HepG2 (cell line): Measurements from ENCODE around the gene YBX2. TPM values are rescaled to one million over a fixed set of nuclear protein-coding genes. Genes with fewer than 3 reads are reported as not detected.

ENCODE experiments used
- FOXA1 ChIP-seq, 2 experiments: fragments of 450-650 bp in 1 of 2; sonication (generic) in 1 of 2; formaldehyde crosslinking in 1 of 2; IDR thresholded peaks; 2 replicates each; pipeline versions ENCODE4 v1.4.0 to v1.6.1; 2016 to 2020; ENCODE audit warnings: missing genetic modification reagents in 1 of 2
- GABPA ChIP-seq, 2 experiments: IDR thresholded peaks; 2 replicates each; pipeline ENCODE4 v1.6.1; 2011 to 2016; ENCODE audit warnings: low read depth in 2 of 2, low read length in 1 of 2, missing biosample characterization in 1 of 2, missing genetic modification characterization in 1 of 2
- GABPB1 ChIP-seq: IDR thresholded peaks from 2 replicates; pipeline ENCODE4 v1.6.1; 2016; ENCODE audit warnings: mild to moderate bottlenecking, missing genetic modification reagents, moderate library complexity, missing compliant biosample characterization
- HDAC2 ChIP-seq: sonication (generic); formaldehyde crosslinking; IDR thresholded peaks from 2 replicates; pipeline ENCODE4 v1.4.0; 2020; ENCODE audit warnings: missing genetic modification reagents
- PCBP1 ChIP-seq: fragments of 200-400 bp; formaldehyde crosslinking; IDR thresholded peaks from 2 replicates; pipeline ENCODE4 v1.6.1; 2017; ENCODE audit warnings: mild to moderate bottlenecking, low read depth, low read length, borderline replicate concordance
- SIN3B ChIP-seq: fragments of 150-350 bp; IDR thresholded peaks from 2 replicates; pipeline ENCODE4 v1.6.1; 2014; ENCODE audit warnings: low read length
- TBL1XR1 ChIP-seq: fragments of 150-350 bp; IDR thresholded peaks from 2 replicates; pipeline ENCODE4 v1.6.1; 2014; ENCODE audit warnings: borderline replicate concordance, low read length; ENCODE audit not compliant: partially characterized antibody
- ZNF619 ChIP-seq: sonication (generic); formaldehyde crosslinking; IDR thresholded peaks from 2 replicates; pipeline ENCODE4 v1.4.0; 2020; ENCODE audit warnings: mild to moderate bottlenecking, missing genetic modification reagents
- ZNF746 ChIP-seq: sonication (generic); formaldehyde crosslinking; IDR thresholded peaks from 2 replicates; pipeline ENCODE4 v1.8.0; 2022; ENCODE audit warnings: mild to moderate bottlenecking, missing genetic modification reagents
- ZNF749 ChIP-seq: sonication (generic); formaldehyde crosslinking; IDR thresholded peaks from 2 replicates; pipeline ENCODE4 v1.8.0; 2022; ENCODE audit warnings: mild to moderate bottlenecking, missing genetic modification reagents, moderate library complexity, borderline replicate concordance
- polyA plus RNA-seq, 8 experiments: library from polyadenylated mRNA; depleted of rRNA in 3 of 8; stranded (reverse) in 7 of 8; unstranded in 1 of 8; fragments of >200 nt; fragmentation: Illumina TruSeq in 4 of 8; extraction: Trizol in 4 of 8; gene quantifications; 2 replicates each; pipeline versions ENCODE4 v1.2.1 to v1.2.3, GENCODE V29; 2011 to 2016; ENCODE audit warnings: low read depth in 4 of 8, missing spikeins in 1 of 8, mixed read lengths in 1 of 8; ENCODE audit not compliant: insufficient read depth in 1 of 8
- total RNA-seq, 5 experiments: library from RNA; depleted of rRNA; stranded (reverse); fragments of >200 nt; fragmentation: Illumina TruSeq; extraction: Trizol; gene quantifications; 2 replicates each; pipeline ENCODE4 v1.2.3, GENCODE V29; 2016; ENCODE audit warnings: low read depth in 1 of 5
- TF ChIP-seq, protein P1 (sequence below): sonication (generic); formaldehyde crosslinking; IDR thresholded peaks from 2 replicates; pipeline ENCODE4 v1.4.0; 2020; ENCODE audit warnings: missing genetic modification reagents
- TF ChIP-seq, protein P2 (sequence below): sonication (generic); formaldehyde crosslinking; IDR thresholded peaks from 2 replicates; pipeline ENCODE4 v1.9.0; 2021; ENCODE audit warnings: missing genetic modification reagents, borderline replicate concordance
- TF ChIP-seq, protein P3 (sequence below): sonication (generic); formaldehyde crosslinking; IDR thresholded peaks from 2 replicates; pipeline ENCODE4 v1.4.0; 2020; ENCODE audit warnings: missing genetic modification reagents, borderline replicate concordance
- TF ChIP-seq, protein P4 (sequence below): sonication (generic); formaldehyde crosslinking; IDR thresholded peaks from 2 replicates; pipeline ENCODE4 v1.4.0; 2020; ENCODE audit warnings: missing genetic modification reagents

The YBX2 gene
- total and polyA plus RNA-seq, 2 of the 13 experiments (the other 11 are each of a cell fraction or from before 2014, with no cell fraction given): 0.12 to 0.22 TPM

DNA sequence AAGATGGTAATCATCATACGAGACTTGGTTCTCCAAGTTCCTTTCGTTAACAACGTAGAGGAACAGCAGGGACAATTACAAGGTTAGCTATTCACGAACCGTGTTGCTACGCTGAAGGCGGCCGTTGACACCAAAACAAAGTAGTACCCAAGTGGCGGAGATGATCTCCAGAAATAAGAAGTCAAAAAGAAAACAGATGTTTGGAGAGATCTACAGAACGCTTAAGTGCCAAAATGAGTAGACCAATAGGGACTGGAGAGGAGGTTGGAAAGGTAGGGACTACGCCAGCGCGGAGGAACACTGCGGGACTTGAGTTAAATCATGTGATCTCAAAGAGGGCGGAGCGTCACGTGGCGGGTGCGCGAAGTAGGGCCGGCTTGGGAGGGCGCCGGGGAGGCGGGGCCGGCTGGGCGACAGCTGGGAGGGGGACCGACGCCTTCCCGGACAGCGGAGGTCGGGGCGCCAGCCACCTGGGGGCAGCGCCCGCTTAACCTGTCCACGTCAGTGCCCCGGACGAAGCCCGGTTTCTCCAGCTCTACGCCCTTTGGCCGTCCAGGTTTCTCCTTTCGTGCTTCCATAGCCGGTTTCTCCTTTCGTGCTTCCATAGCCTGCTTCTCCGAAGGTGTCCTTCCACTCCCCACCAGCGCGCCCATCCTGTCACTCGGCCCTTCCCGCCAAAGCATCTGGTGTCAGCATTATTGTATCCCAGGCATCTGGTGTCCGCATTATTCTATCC, 51.6 kb downstream of the YBX2 start (continued):
- TF ChIP-seq, protein P1, sequence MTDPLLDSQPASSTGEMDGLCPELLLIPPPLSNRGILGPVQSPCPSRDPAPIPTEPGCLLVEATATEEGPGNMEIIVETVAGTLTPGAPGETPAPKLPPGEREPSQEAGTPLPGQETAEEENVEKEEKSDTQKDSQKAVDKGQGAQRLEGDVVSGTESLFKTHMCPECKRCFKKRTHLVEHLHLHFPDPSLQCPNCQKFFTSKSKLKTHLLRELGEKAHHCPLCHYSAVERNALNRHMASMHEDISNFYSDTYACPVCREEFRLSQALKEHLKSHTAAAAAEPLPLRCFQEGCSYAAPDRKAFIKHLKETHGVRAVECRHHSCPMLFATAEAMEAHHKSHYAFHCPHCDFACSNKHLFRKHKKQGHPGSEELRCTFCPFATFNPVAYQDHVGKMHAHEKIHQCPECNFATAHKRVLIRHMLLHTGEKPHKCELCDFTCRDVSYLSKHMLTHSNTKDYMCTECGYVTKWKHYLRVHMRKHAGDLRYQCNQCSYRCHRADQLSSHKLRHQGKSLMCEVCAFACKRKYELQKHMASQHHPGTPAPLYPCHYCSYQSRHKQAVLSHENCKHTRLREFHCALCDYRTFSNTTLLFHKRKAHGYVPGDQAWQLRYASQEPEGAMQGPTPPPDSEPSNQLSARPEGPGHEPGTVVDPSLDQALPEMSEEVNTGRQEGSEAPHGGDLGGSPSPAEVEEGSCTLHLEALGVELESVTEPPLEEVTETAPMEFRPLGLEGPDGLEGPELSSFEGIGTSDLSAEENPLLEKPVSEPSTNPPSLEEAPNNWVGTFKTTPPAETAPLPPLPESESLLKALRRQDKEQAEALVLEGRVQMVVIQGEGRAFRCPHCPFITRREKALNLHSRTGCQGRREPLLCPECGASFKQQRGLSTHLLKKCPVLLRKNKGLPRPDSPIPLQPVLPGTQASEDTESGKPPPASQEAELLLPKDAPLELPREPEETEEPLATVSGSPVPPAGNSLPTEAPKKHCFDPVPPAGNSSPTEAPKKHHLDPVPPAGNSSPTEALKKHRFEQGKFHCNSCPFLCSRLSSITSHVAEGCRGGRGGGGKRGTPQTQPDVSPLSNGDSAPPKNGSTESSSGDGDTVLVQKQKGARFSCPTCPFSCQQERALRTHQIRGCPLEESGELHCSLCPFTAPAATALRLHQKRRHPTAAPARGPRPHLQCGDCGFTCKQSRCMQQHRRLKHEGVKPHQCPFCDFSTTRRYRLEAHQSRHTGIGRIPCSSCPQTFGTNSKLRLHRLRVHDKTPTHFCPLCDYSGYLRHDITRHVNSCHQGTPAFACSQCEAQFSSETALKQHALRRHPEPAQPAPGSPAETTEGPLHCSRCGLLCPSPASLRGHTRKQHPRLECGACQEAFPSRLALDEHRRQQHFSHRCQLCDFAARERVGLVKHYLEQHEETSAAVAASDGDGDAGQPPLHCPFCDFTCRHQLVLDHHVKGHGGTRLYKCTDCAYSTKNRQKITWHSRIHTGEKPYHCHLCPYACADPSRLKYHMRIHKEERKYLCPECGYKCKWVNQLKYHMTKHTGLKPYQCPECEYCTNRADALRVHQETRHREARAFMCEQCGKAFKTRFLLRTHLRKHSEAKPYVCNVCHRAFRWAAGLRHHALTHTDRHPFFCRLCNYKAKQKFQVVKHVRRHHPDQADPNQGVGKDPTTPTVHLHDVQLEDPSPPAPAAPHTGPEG: no peak
- TF ChIP-seq GABPA (IDR thresholded peaks at IDR 0.05; ENCODE audit: low read depth, low read length) (peak; percentile 23; the same call in 1 of the 2 replicates), GABPA (CRISPR knock-in tag; IDR thresholded peaks at IDR 0.05; ENCODE audit: low read depth) (peak; percentile 73), ZNF749 (CRISPR knock-in tag) (peak; percentile 24; the same call in 1 of the 2 replicates), ZNF619 (CRISPR knock-in tag) (no peak), TBL1XR1 (peak; percentile 45), FOXA1 (IDR thresholded peaks at IDR 0.05) (no peak), FOXA1 (CRISPR knock-in tag; IDR thresholded peaks at IDR 0.05) (no peak; the same call in 1 of the 2 replicates), ZNF746 (CRISPR knock-in tag) (peak; percentile 84; the same call in 1 of the 2 replicates), GABPB1 (CRISPR knock-in tag) (peak; percentile 83), PCBP1 (peak; percentile 92), HDAC2 (CRISPR knock-in tag) (peak; percentile 71), SIN3B (peak; percentile 68)
- TF ChIP-seq, protein P2, sequence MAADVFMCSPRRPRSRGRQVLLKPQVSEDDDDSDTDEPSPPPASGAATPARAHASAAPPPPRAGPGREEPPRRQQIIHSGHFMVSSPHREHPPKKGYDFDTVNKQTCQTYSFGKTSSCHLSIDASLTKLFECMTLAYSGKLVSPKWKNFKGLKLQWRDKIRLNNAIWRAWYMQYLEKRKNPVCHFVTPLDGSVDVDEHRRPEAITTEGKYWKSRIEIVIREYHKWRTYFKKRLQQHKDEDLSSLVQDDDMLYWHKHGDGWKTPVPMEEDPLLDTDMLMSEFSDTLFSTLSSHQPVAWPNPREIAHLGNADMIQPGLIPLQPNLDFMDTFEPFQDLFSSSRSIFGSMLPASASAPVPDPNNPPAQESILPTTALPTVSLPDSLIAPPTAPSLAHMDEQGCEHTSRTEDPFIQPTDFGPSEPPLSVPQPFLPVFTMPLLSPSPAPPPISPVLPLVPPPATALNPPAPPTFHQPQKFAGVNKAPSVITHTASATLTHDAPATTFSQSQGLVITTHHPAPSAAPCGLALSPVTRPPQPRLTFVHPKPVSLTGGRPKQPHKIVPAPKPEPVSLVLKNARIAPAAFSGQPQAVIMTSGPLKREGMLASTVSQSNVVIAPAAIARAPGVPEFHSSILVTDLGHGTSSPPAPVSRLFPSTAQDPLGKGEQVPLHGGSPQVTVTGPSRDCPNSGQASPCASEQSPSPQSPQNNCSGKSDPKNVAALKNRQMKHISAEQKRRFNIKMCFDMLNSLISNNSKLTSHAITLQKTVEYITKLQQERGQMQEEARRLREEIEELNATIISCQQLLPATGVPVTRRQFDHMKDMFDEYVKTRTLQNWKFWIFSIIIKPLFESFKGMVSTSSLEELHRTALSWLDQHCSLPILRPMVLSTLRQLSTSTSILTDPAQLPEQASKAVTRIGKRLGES (CRISPR knock-in tag): no peak
- TF ChIP-seq, protein P3, sequence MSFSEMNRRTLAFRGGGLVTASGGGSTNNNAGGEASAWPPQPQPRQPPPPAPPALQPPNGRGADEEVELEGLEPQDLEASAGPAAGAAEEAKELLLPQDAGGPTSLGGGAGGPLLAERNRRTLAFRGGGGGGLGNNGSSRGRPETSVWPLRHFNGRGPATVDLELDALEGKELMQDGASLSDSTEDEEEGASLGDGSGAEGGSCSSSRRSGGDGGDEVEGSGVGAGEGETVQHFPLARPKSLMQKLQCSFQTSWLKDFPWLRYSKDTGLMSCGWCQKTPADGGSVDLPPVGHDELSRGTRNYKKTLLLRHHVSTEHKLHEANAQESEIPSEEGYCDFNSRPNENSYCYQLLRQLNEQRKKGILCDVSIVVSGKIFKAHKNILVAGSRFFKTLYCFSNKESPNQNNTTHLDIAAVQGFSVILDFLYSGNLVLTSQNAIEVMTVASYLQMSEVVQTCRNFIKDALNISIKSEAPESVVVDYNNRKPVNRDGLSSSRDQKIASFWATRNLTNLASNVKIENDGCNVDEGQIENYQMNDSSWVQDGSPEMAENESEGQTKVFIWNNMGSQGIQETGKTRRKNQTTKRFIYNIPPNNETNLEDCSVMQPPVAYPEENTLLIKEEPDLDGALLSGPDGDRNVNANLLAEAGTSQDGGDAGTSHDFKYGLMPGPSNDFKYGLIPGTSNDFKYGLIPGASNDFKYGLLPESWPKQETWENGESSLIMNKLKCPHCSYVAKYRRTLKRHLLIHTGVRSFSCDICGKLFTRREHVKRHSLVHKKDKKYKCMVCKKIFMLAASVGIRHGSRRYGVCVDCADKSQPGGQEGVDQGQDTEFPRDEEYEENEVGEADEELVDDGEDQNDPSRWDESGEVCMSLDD (CRISPR knock-in tag): peak; percentile 53; the same call in 1 of the 2 replicates
- TF ChIP-seq, protein P4, sequence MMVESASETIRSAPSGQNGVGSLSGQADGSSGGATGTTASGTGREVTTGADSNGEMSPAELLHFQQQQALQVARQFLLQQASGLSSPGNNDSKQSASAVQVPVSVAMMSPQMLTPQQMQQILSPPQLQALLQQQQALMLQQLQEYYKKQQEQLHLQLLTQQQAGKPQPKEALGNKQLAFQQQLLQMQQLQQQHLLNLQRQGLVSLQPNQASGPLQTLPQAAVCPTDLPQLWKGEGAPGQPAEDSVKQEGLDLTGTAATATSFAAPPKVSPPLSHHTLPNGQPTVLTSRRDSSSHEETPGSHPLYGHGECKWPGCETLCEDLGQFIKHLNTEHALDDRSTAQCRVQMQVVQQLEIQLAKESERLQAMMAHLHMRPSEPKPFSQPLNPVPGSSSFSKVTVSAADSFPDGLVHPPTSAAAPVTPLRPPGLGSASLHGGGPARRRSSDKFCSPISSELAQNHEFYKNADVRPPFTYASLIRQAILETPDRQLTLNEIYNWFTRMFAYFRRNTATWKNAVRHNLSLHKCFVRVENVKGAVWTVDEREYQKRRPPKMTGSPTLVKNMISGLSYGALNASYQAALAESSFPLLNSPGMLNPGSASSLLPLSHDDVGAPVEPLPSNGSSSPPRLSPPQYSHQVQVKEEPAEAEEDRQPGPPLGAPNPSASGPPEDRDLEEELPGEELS (CRISPR knock-in tag): peak; percentile 73
